Osteoblast (primary cell): ENCODE results near the gene CAPSL. TPM values are rescaled to one million over a fixed set of nuclear protein-coding genes. Genes with fewer than 3 reads are reported as not detected.
"Not testable (repeated sequence)": the region's sequence is repeated elsewhere in the genome, so short reads cannot be mapped to it uniquely, and the experiment has no call there.

Experiments
- DNase-seq: peaks from one replicate; pipeline ENCODE4 v3.0.0; 2011; ENCODE audit warnings: low spot score, mixed read lengths; ENCODE audit not compliant: insufficient read length; ENCODE audit errors: missing footprints
- H2AFZ ChIP-seq: 2 replicates; pipeline ENCODE4 v1.6.0; 2011; ENCODE audit warnings: mild to moderate bottlenecking, low read length
- H3K27ac ChIP-seq: 2 replicates; pipeline ENCODE4 v1.5.1; 2011; ENCODE audit warnings: mild to moderate bottlenecking, low read depth, low read length, moderate library complexity
- H3K27me3 ChIP-seq: 2 replicates; pipeline ENCODE4 v1.6.0; 2012; ENCODE audit warnings: mild to moderate bottlenecking, control low read depth, inconsistent platforms, low read length, moderate library complexity; ENCODE audit not compliant: insufficient read depth
- H3K36me3 ChIP-seq: 2 replicates; pipeline ENCODE4 v1.5.1; 2011; ENCODE audit warnings: mild to moderate bottlenecking, low read length, control low read depth, moderate library complexity; ENCODE audit not compliant: insufficient read depth
- H3K4me1 ChIP-seq: 2 replicates; pipeline ENCODE4 v1.5.1; 2011; ENCODE audit warnings: mild to moderate bottlenecking, low read length, control low read depth, moderate library complexity; ENCODE audit not compliant: insufficient read depth
- H3K4me2 ChIP-seq: 2 replicates; pipeline ENCODE4 v1.6.0; 2011; ENCODE audit warnings: mild to moderate bottlenecking, low read length; ENCODE audit not compliant: insufficient read depth
- H3K4me3 ChIP-seq: fragments of 200-600 bp; sonication (generic); 3 replicates; pipeline ENCODE4 v1.5.1; 2012; ENCODE audit warnings: mild to moderate bottlenecking, low read length, inconsistent platforms; ENCODE audit not compliant: insufficient read depth
- H3K79me2 ChIP-seq: 2 replicates; pipeline ENCODE4 v1.6.0; 2012; ENCODE audit warnings: mild to moderate bottlenecking, low read length, control low read depth, inconsistent platforms; ENCODE audit not compliant: insufficient read depth
- H3K9me3 ChIP-seq: 2 replicates; pipeline ENCODE4 v1.5.1; 2011; ENCODE audit warnings: low read depth, low read length, control low read depth
- H4K20me1 ChIP-seq: 2 replicates; pipeline ENCODE4 v1.6.0; 2012; ENCODE audit warnings: mild to moderate bottlenecking, low read length, control low read depth; ENCODE audit not compliant: insufficient read depth
- total RNA-seq: library from RNA; depleted of rRNA; stranded (reverse); fragments of >200 nt; gene quantifications from 2 replicates; pipeline ENCODE4 v1.2.3, GENCODE V29; 2012
- TF ChIP-seq, protein P1 (sequence below): IDR thresholded peaks from 2 replicates; pipeline ENCODE4 v1.5.1; 2011; ENCODE audit warnings: mild to moderate bottlenecking, low read depth, low read length, moderate library complexity; ENCODE audit errors: extremely low read depth

The CAPSL gene
- total RNA-seq, 1 donor = not detected

DNA sequence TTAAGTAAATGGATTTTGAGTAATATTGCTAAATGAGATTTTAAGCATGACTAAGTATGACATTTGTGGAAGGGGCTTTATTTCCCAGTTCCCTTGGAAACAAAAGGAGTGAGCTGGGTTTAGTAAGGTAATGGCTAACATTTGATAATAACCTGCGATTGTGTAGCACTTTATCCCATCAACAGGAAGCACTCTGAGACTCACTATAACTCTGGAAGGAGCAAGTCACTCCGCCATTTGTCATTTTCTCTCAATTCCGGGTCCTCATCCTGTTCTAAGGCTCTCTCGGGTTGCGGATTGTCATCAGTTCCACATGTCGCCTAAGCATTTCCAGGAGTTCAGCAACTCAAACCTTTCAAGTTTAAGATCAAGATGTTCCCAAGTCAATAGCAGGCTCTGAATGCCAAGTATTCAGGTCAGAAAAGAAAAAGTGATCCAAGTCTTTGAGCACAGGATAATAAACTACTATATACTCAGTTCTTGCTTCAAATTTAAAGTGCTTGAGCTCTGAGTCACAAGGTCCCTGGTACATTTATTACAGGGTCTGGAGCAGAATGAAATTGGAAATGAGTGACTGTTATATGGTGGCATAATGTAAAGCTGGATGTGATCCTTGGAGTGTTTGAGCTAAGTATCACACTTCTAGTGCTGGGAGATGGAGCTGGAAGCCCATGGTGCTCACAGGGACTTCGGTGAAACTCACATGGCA, 39.3 kb downstream of the CAPSL start:
- H3K4me2 ChIP-seq = no peak overlapping the region
- H3K4me1 ChIP-seq = peaks cover 3% of the 10 kb centered on the region
- H3K27me3 ChIP-seq = no peaks in the 10 kb centered on the region
- no peaks in the 10 kb centered on the region for H4K20me1 ChIP-seq
- H2AFZ ChIP-seq = no peak overlapping the region
- H3K27ac ChIP-seq = no peak overlapping the region
- TF ChIP-seq, protein P1, sequence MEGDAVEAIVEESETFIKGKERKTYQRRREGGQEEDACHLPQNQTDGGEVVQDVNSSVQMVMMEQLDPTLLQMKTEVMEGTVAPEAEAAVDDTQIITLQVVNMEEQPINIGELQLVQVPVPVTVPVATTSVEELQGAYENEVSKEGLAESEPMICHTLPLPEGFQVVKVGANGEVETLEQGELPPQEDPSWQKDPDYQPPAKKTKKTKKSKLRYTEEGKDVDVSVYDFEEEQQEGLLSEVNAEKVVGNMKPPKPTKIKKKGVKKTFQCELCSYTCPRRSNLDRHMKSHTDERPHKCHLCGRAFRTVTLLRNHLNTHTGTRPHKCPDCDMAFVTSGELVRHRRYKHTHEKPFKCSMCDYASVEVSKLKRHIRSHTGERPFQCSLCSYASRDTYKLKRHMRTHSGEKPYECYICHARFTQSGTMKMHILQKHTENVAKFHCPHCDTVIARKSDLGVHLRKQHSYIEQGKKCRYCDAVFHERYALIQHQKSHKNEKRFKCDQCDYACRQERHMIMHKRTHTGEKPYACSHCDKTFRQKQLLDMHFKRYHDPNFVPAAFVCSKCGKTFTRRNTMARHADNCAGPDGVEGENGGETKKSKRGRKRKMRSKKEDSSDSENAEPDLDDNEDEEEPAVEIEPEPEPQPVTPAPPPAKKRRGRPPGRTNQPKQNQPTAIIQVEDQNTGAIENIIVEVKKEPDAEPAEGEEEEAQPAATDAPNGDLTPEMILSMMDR = no peak
- H3K79me2 ChIP-seq = no peaks in the 10 kb centered on the region
- H3K36me3 ChIP-seq = no peaks in the 10 kb centered on the region
- H3K9me3 ChIP-seq = no peaks in the 10 kb centered on the region
- DNase-seq = no peak
- H3K4me3 ChIP-seq = no peak overlapping the region

DNA sequence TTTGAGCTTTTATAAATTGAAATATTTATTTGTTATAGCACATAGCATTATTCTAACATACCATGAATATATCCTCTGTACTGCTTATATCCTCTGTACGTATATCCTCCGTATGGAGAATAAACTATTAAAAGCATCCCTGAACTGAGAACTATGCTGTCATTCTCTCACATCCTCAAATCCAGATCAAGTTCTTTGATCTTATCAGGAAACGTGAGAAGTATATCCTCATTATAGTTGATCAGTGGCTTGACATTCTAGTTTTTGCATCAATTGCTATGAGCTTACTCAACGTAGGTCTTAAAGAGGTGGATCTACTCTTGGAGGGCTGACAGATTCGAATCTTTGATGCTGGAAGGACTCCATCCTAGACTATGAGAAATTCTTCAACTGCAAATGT, 44.3 kb downstream of the CAPSL start:
- TF ChIP-seq, protein P1 = no peak
- Histone ChIP-seq H3K4me3 (no peak overlapping the region), H4K20me1 (no peaks in the 10 kb centered on the region), H3K36me3 (no peaks in the 10 kb centered on the region), H3K4me2 (no peak overlapping the region), H3K4me1 (no peaks in the 10 kb centered on the region), H3K27ac (no peak overlapping the region), H3K27me3 (no peaks in the 10 kb centered on the region), H3K79me2 (no peaks in the 10 kb centered on the region), H3K9me3 (no peaks in the 10 kb centered on the region), H2AFZ (no peak overlapping the region)
- no peak for DNase-seq

DNA sequence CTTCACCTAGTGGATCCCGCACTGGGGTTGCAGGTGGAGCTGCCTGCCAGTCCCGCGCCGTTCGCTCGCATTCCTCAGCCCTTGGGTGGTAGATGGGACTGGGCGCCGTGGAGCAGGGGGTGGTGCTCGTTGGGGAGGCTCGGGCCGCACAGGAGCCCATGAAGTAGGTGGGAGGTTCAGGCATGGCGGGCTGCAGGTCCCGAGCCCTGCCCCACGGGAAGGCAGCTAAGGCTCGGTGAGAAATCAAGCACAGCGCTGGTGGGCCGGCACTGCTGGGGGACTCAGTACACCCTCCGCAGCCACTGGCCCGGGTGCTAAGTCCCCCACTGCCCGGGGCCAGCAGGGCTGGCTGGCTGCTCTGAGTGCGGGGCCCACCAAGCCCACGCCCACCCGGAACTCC, 45.6 kb downstream of the CAPSL start:
- H3K4me2 ChIP-seq, H3K9me3 ChIP-seq, H4K20me1 ChIP-seq, DNase-seq, H3K27ac ChIP-seq, H3K36me3 ChIP-seq, H3K4me1 ChIP-seq, H2AFZ ChIP-seq, H3K27me3 ChIP-seq, H3K4me3 ChIP-seq, H3K79me2 ChIP-seq: not testable (repeated sequence)

DNA sequence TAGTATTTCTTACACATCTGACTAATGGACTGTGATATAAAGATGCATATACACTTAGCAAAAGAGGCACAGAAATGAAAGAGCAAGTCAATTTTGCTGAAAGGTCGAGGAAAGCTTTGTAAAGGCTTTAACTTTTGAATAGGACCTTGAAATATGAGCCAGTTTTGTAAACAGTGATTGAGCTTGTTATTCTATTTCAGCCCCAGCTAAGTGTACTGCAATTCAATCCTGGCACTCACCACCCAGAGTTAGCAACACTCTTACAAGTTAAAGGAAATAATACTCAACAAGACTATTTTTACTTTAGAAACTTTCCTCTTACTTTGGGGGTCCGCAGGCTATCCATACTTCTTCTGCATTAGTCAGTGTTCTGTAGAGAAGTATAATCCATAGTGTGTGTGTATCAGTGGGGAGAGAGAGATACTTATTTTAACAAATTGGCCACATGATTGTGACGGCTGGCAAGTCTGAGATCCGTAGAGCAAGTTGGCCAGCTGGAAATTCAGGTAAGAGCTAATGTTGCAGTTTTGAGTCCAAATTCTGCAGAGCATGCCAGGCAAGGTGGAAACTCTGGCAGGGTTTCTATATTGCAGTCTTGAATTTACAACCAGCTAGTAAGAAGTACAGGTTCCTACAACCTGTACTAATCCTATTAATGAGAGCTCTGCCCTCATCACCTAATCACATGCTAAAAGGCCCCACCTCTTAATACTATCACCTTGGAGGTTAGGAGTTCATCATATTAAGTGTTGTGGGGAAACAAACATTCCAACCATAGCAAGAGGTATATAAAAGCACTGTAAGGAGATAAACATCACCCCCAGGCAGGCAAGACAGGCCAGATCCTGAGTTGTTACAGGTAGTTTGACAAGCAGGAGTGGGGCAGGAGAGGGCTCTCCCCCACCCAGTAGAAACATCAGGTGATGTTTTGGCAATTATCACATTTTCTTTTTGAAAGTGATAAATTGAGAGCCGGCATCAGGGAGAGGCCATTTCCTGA, 48.1 kb downstream of the CAPSL start:
- TF ChIP-seq, protein P1 = no peak
- Histone ChIP-seq H3K9me3 (peaks cover 3% of the 10 kb centered on the region), H3K4me1 (no peaks in the 10 kb centered on the region), H3K36me3 (no peaks in the 10 kb centered on the region), H4K20me1 (no peaks in the 10 kb centered on the region), H3K79me2 (no peaks in the 10 kb centered on the region), H2AFZ (peak overlapping the region; percentile 69), H3K27me3 (no peaks in the 10 kb centered on the region), H3K4me2 (no peak overlapping the region), H3K27ac (no peak overlapping the region), H3K4me3 (no peak overlapping the region)
- DNase-seq = no peak
